HG03460 (cell line): ENCODE measurements around the gene LRRC8E.
"Not testable (repeated sequence)": the region's sequence is repeated elsewhere in the genome, so short reads cannot be mapped to it uniquely, and the experiment has no call there.

ENCODE experiments used
- ATAC-seq: cut with Tn5 transposase; IDR thresholded peaks from one replicate; pipeline ENCODE4 v1.9.1; 2021; ENCODE audit not compliant: unreplicated experiment

The LRRC8E gene

GRCh38 chr19:7883796-7884570 lies 4.3 kb upstream of the LRRC8E start:
- ATAC-seq: no peak

- ATAC-seq: no peak
These were observed 2.5 kb upstream of the LRRC8E start for GRCh38 chr19:7885818-7886217.

- no peak for ATAC-seq
These were observed 734 bp upstream of the LRRC8E start for GRCh38 chr19:7887408-7888144.

- no peak for ATAC-seq
These were observed 512 bp downstream of the LRRC8E start for GRCh38 chr19:7888826-7889217.

GRCh38 chr19:7893362-7894101 lies 5.2 kb downstream of the LRRC8E start:
- not testable (repeated sequence) for ATAC-seq

GRCh38 chr19:7894612-7895309 lies 6.5 kb downstream of the LRRC8E start:
- ATAC-seq: no peak

- no peak for ATAC-seq
These were observed 7.3 kb downstream of the LRRC8E start for GRCh38 chr19:7895565-7895964.

GRCh38 chr19:7897292-7897691 lies 9.0 kb downstream of the LRRC8E start:
- no peak for ATAC-seq

- ATAC-seq: no peak
These were observed 10.7 kb downstream of the LRRC8E start for GRCh38 chr19:7898967-7899366.

GRCh38 chr19:7899751-7900378 lies 11.6 kb downstream of the LRRC8E start:
- no peak for ATAC-seq

GRCh38 chr19:7900401-7900870 lies 12.1 kb downstream of the LRRC8E start:
- no peak for ATAC-seq

- no peak for ATAC-seq
These were observed 12.6 kb downstream of the LRRC8E start for GRCh38 chr19:7900931-7901330.

GRCh38 chr19:7901337-7901736 lies 13.0 kb downstream of the LRRC8E start:
- ATAC-seq: no peak

GRCh38 chr19:7902796-7903243 lies 14.5 kb downstream of the LRRC8E start:
- ATAC-seq: no peak

- peak; percentile 72 for ATAC-seq
These were observed 15.1 kb downstream of the LRRC8E start, which contains the start of gene MAP2K7 for GRCh38 chr19:7903244-7904073. TSS of gene MAP2K7 (plus strand) at chr19:7903877. CDS start at chr19:7903945, 68 bp downstream.

GRCh38 chr19:7904074-7905020 lies 16.0 kb downstream of the LRRC8E start:
- ATAC-seq: peak; percentile 23

GRCh38 chr19:7905268-7905667 lies 17.0 kb downstream of the LRRC8E start:
- ATAC-seq: no peak

GRCh38 chr19:7905859-7906258 lies 17.5 kb downstream of the LRRC8E start:
- no peak for ATAC-seq
